HCT116 (cell line): ENCODE data around the gene MS4A5. TPM values are rescaled to one million over a fixed set of nuclear protein-coding genes. Genes with fewer than 3 reads are reported as not detected.

Experiments used
- ATAC-seq: fragments of 200-7000 bp; cut with Tn5 transposase; 2 replicates; pipeline ENCODE4 v1.9.1; 2020; ENCODE audit warnings: mild to moderate bottlenecking, moderate library complexity
- BruUV-seq: library from RNA; stranded (reverse); fragments of 400-500 nt; replicated peaks from 2 replicates; lab custom pipeline; 2021; lab: Mats Ljungman, UMichigan
- CTCF ChIA-PET: fragments of 300-600 bp; sonication (Branson Sonifier 250); formaldehyde crosslinking; loops from one replicate; lab custom pipeline; 2021; ENCODE audit warnings: antibody characterized with exemption; lab: Charles Lee
- POLR2A ChIA-PET: fragments of 300-600, 350-600 bp; sonication (Branson Sonifier 250); formaldehyde crosslinking; loops from one replicate; lab custom pipeline; 2021; ENCODE audit warnings: antibody characterized with exemption; lab: Charles Lee
- RAD21 ChIA-PET, 2 experiments: fragments of 300-600 bp; sonication (Branson Sonifier 250); formaldehyde crosslinking; loops; one replicate each; lab custom pipeline; 2023; ENCODE audit warnings: low total read pairs in 2 of 2; ENCODE audit not compliant: uncharacterized antibody in 2 of 2, unreplicated experiment in 2 of 2, low non-redundant PET in 1 of 2; lab: Charles Lee
- DNase-seq: peaks from one replicate; pipeline ENCODE4 v3.0.0-alpha.2; 2010; ENCODE audit warnings: low read depth, low spot score
- H2AFZ ChIP-seq: fragments of 200-600 bp; shearing (Covaris generic), sonication (generic); 2 replicates; pipeline ENCODE4 v1.6.1; 2017; ENCODE audit warnings: low read depth, mixed run types, mixed read lengths, antibody characterized with exemption, low read length; ENCODE audit not compliant: poor library complexity, severe bottlenecking
- H3K27ac ChIP-seq: 2 replicates; pipeline ENCODE4 v1.5.1; 2012; ENCODE audit warnings: low read depth, low read length
- H3K27me3 ChIP-seq: fragments of 200-600 bp; sonication (generic); 2 replicates; pipeline ENCODE4 v1.6.1; 2016; ENCODE audit warnings: mixed run types, low read length, mixed read lengths; ENCODE audit not compliant: insufficient read depth
- H3K36me3 ChIP-seq, 2 experiments: fragments of 200-500 bp in 1 of 2; fragments of 200-600 bp in 1 of 2; sonication (Bioruptor generic) in 1 of 2; sonication (generic) in 1 of 2; 2 replicates each; pipeline versions ENCODE4 v1.5.1 to v1.6.1; 2014 to 2016; ENCODE audit warnings: low read length in 2 of 2, inconsistent platforms in 1 of 2, mixed read lengths in 1 of 2, mixed run types in 1 of 2; ENCODE audit not compliant: insufficient read depth in 2 of 2, control insufficient read depth in 1 of 2
- H3K4me1 ChIP-seq, 2 experiments: fragments of 200-600 bp in 1 of 2; sonication (generic) in 1 of 2; 2 replicates each; pipeline versions ENCODE4 v1.5.1 to v1.6.1; 2012 to 2017; ENCODE audit warnings: low read length in 2 of 2, inconsistent platforms in 1 of 2, mild to moderate bottlenecking in 1 of 2, mixed read lengths in 1 of 2, mixed run types in 1 of 2, moderate library complexity in 1 of 2; ENCODE audit not compliant: insufficient read depth in 2 of 2, control insufficient read depth in 1 of 2
- H3K4me2 ChIP-seq: fragments of 200-600 bp; sonication (generic); 2 replicates; pipeline ENCODE4 v1.6.1; 2017; ENCODE audit warnings: mixed run types, low read length, mixed read lengths
- H3K4me3 ChIP-seq, 2 experiments: fragments of 200-600 bp in 1 of 2; sonication (generic) in 1 of 2; replicated peaks in 1 of 2; 2 replicates each; pipeline ENCODE4 v1.5.1; 2011 to 2016; ENCODE audit warnings: low read length in 2 of 2, control low read depth in 1 of 2, low read depth in 1 of 2, mild to moderate bottlenecking in 1 of 2, mixed read lengths in 1 of 2, mixed run types in 1 of 2
- H3K79me2 ChIP-seq: fragments of 200-600 bp; sonication (generic); 2 replicates; pipeline ENCODE4 v1.6.1; 2017; ENCODE audit warnings: mild to moderate bottlenecking, mixed run types, low read length, moderate library complexity, mixed read lengths; ENCODE audit not compliant: insufficient read depth
- H3K9ac ChIP-seq: fragments of 200-600 bp; sonication (generic); 2 replicates; pipeline ENCODE4 v1.6.1; 2016; ENCODE audit warnings: low read length, mixed read lengths
- H3K9me2 ChIP-seq: fragments of 200-600 bp; sonication (generic), shearing (Covaris generic); 2 replicates; pipeline ENCODE4 v1.6.1; 2017; ENCODE audit warnings: mixed run types, mild to moderate bottlenecking, moderate library complexity; ENCODE audit not compliant: insufficient read depth
- H3K9me3 ChIP-seq, 2 experiments: fragments of 200-500 bp in 1 of 2; fragments of 200-600 bp in 1 of 2; sonication (Bioruptor generic) in 1 of 2; sonication (generic) in 1 of 2; 2 replicates each; pipeline ENCODE4 v1.6.1; 2014 to 2017; ENCODE audit warnings: low read length in 2 of 2, mixed read lengths in 2 of 2, inconsistent platforms in 1 of 2, low read depth in 1 of 2, mild to moderate bottlenecking in 1 of 2, mixed run types in 1 of 2, moderate library complexity in 1 of 2; ENCODE audit not compliant: control insufficient read depth in 1 of 2, insufficient read depth in 1 of 2
- H4K20me1 ChIP-seq: fragments of 200-600 bp; sonication (generic), shearing (Covaris generic); 2 replicates; pipeline ENCODE4 v1.6.1; 2017; ENCODE audit warnings: mixed run types, mild to moderate bottlenecking, moderate library complexity; ENCODE audit not compliant: insufficient read depth
- CBX3 ChIP-seq: IDR thresholded peaks from 2 replicates; pipeline ENCODE4 v1.6.1; 2012; ENCODE audit warnings: low read depth
- ELF1 ChIP-seq: IDR thresholded peaks from 2 replicates; pipeline ENCODE4 v1.6.1; 2012; ENCODE audit warnings: low read depth, borderline replicate concordance
- EZH2 ChIP-seq: fragments of 200-600 bp; sonication (generic); IDR thresholded peaks from 2 replicates; pipeline ENCODE4 v1.6.1; 2017; ENCODE audit warnings: antibody characterized with exemption, mixed run types
- EZH2phosphoT487 ChIP-seq: fragments of 200-600 bp; IDR thresholded peaks from 2 replicates; pipeline ENCODE4 v1.6.1; 2018; ENCODE audit warnings: antibody characterized with exemption, borderline replicate concordance
- JUND ChIP-seq: IDR thresholded peaks from 2 replicates; pipeline ENCODE4 v1.6.1; 2012
- MAX ChIP-seq: IDR thresholded peaks from 2 replicates; pipeline ENCODE4 v1.6.1; 2012
- POLR2A ChIP-seq: IDR thresholded peaks from 2 replicates; pipeline ENCODE4 v1.7.0; 2011; ENCODE audit warnings: borderline replicate concordance; ENCODE audit not compliant: insufficient read depth, insufficient read length; ENCODE audit errors: extremely low read depth
- POLR2AphosphoS5 ChIP-seq: IDR thresholded peaks from 2 replicates; pipeline ENCODE4 v1.6.1; 2011; ENCODE audit warnings: mild to moderate bottlenecking, low read depth, low read length, moderate library complexity
- RAD21 ChIP-seq: IDR thresholded peaks from 2 replicates; pipeline ENCODE4 v1.6.1; 2012; ENCODE audit warnings: low read depth, mild to moderate bottlenecking
- SIN3A ChIP-seq: IDR thresholded peaks from 2 replicates; pipeline ENCODE4 v1.6.1; 2012; ENCODE audit warnings: low read depth
- SP1 ChIP-seq: IDR thresholded peaks from 2 replicates; pipeline ENCODE4 v1.6.1; 2012; ENCODE audit warnings: low read depth
- SRF ChIP-seq: IDR thresholded peaks from 2 replicates; pipeline ENCODE4 v1.6.1; 2012; ENCODE audit warnings: low read depth
- TCF7L2 ChIP-seq: IDR thresholded peaks from 2 replicates; pipeline ENCODE4 v1.7.0; 2011; ENCODE audit warnings: borderline replicate concordance, inconsistent platforms; ENCODE audit not compliant: insufficient read depth, insufficient read length; ENCODE audit errors: extremely low read depth
- YY1 ChIP-seq: IDR thresholded peaks from 2 replicates; pipeline ENCODE4 v1.6.1; 2011; ENCODE audit warnings: low read length, low read depth, moderate library complexity, mild to moderate bottlenecking; ENCODE audit not compliant: insufficient replicate concordance; ENCODE audit errors: extremely low read depth
- ZBTB33 ChIP-seq: IDR thresholded peaks from 2 replicates; pipeline ENCODE4 v1.6.1; 2011; ENCODE audit warnings: mild to moderate bottlenecking, low read length, moderate library complexity; ENCODE audit not compliant: insufficient replicate concordance; ENCODE audit errors: extremely low read depth
- ZFX ChIP-seq: fragments of 450-650 bp; IDR thresholded peaks from 2 replicates; pipeline ENCODE4 v1.6.1; 2017
- ZNF274 ChIP-seq: fragments of 200-500 bp; sonication (Bioruptor generic); IDR thresholded peaks from 2 replicates; pipeline ENCODE4 v1.6.1; 2014; ENCODE audit warnings: mild to moderate bottlenecking, low read depth, low read length, inconsistent platforms
- intact Hi-C: fragments of 100-400 bp; cut with micrococcal nuclease; formaldehyde crosslinking; loops from 2 replicates; pipeline ENCODE4 v1.10.0; 2022
- total RNA-seq: library from RNA; stranded (reverse); gene quantifications from one replicate; pipeline ENCODE4 v1.2.1, GENCODE V29; 2021; ENCODE audit not compliant: unreplicated experiment
- TF ChIP-seq, protein P1 (sequence below): IDR thresholded peaks from 2 replicates; pipeline ENCODE4 v1.6.1; 2012; ENCODE audit warnings: low read depth

MS4A5 gene
- total RNA-seq, 1 experiment from 2014 or later = not detected

DNA sequence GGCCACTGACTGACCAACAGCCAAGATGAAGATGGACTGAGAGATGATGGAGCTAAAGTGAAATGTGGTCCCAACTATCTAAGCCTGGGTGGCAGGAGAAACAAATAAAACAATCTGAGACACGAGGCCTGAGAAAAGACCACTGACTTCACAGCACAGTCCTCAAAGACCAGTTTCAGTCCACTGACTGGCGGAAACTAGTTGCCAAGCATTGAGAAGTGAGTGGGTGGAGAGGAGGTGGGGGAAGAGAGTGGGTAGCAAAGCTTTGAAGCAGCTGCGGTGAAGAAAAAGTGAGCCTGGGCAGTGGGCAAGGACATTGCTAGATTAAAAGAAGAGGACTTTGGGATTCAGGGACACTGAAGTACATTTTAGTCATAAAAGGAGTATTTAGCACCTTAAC is 28.2 kb downstream of the MS4A5 start:
- TF ChIP-seq EZH2phosphoT487 (no peak), RAD21 (no peak), ZFX (no peak), POLR2AphosphoS5 (no peak), ELF1 (no peak), ZNF274 (no peak), TCF7L2 (no peak), ZBTB33 (no peak), CBX3 (no peak), YY1 (no peak), POLR2A (no peak), JUND (no peak), SRF (no peak), SP1 (no peak), MAX (no peak), SIN3A (no peak), EZH2 (no peak)
- TF ChIP-seq, protein P1, sequence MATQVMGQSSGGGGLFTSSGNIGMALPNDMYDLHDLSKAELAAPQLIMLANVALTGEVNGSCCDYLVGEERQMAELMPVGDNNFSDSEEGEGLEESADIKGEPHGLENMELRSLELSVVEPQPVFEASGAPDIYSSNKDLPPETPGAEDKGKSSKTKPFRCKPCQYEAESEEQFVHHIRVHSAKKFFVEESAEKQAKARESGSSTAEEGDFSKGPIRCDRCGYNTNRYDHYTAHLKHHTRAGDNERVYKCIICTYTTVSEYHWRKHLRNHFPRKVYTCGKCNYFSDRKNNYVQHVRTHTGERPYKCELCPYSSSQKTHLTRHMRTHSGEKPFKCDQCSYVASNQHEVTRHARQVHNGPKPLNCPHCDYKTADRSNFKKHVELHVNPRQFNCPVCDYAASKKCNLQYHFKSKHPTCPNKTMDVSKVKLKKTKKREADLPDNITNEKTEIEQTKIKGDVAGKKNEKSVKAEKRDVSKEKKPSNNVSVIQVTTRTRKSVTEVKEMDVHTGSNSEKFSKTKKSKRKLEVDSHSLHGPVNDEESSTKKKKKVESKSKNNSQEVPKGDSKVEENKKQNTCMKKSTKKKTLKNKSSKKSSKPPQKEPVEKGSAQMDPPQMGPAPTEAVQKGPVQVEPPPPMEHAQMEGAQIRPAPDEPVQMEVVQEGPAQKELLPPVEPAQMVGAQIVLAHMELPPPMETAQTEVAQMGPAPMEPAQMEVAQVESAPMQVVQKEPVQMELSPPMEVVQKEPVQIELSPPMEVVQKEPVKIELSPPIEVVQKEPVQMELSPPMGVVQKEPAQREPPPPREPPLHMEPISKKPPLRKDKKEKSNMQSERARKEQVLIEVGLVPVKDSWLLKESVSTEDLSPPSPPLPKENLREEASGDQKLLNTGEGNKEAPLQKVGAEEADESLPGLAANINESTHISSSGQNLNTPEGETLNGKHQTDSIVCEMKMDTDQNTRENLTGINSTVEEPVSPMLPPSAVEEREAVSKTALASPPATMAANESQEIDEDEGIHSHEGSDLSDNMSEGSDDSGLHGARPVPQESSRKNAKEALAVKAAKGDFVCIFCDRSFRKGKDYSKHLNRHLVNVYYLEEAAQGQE = no peak
- no peaks in the 10 kb centered on the region for H3K79me2 ChIP-seq
- no peaks in the 10 kb centered on the region for H3K36me3 ChIP-seq
- no peak overlapping the region for H3K4me2 ChIP-seq
- no peaks in the 10 kb centered on the region for H3K27me3 ChIP-seq
- ChIA-PET CTCF (no interaction called here), POLR2A (no interaction called here), RAD21 (no interaction called here)
- no peaks in the 10 kb centered on the region for H3K9me2 ChIP-seq
- intact Hi-C loops = no loop called here
- no TSS peak for BruUV-seq
- H3K9me3 ChIP-seq = no peaks in the 10 kb centered on the region
- H4K20me1 ChIP-seq = no peaks in the 10 kb centered on the region
- no peaks in the 10 kb centered on the region for H3K4me1 ChIP-seq
- no peak overlapping the region for H3K9ac ChIP-seq
- ATAC-seq = no peak
- no peak overlapping the region for H3K4me3 ChIP-seq
- DNase-seq = no peak
- H3K27ac ChIP-seq = no peak overlapping the region
- no peak overlapping the region for H2AFZ ChIP-seq
